HG03469 (cell line): ENCODE data around the gene AQP7.
"Not testable (repeated sequence)": the region's sequence is repeated elsewhere in the genome, so short reads cannot be mapped to it uniquely, and the experiment has no call there.

Experiments
- ATAC-seq: cut with Tn5 transposase; IDR thresholded peaks from one replicate; pipeline ENCODE4 v1.9.1; 2021; ENCODE audit warnings: mild to moderate bottlenecking, moderate library complexity, moderate number of reproducible peaks; ENCODE audit not compliant: unreplicated experiment

Gene AQP7

GRCh38 chr9:33399047-33399446 is 3.3 kb downstream of the AQP7 start:
- ATAC-seq: not testable (repeated sequence)

GRCh38 chr9:33397801-33398200 is 4.6 kb downstream of the AQP7 start:
- not testable (repeated sequence) for ATAC-seq

- not testable (repeated sequence) for ATAC-seq
Observed at GRCh38 chr9:33395159-33395879, 7.0 kb downstream of the AQP7 start.

GRCh38 chr9:33393986-33394385 is 8.4 kb downstream of the AQP7 start:
- not testable (repeated sequence) for ATAC-seq

- no peak for ATAC-seq
Observed at GRCh38 chr9:33393581-33393980, 8.8 kb downstream of the AQP7 start.

- not testable (repeated sequence) for ATAC-seq
Observed at GRCh38 chr9:33392591-33393021, 9.8 kb downstream of the AQP7 start.

- not testable (repeated sequence) for ATAC-seq
Observed at GRCh38 chr9:33391111-33391771, 11.1 kb downstream of the AQP7 start.

- no peak for ATAC-seq
Observed at GRCh38 chr9:33388110-33388994, 14.0 kb downstream of the AQP7 start.

GRCh38 chr9:33386998-33387397 is 15.4 kb downstream of the AQP7 start:
- not testable (repeated sequence) for ATAC-seq

- not testable (repeated sequence) for ATAC-seq
Observed at GRCh38 chr9:33386641-33386996, 15.7 kb downstream of the AQP7 start.

GRCh38 chr9:33385979-33386640 is 16.3 kb downstream of the AQP7 start:
- not testable (repeated sequence) for ATAC-seq

GRCh38 chr9:33385536-33385935 is 16.8 kb downstream of the AQP7 start:
- not testable (repeated sequence) for ATAC-seq

- ATAC-seq: not testable (repeated sequence)
Observed at GRCh38 chr9:33383396-33383795, 19.0 kb downstream of the AQP7 start.

- ATAC-seq: not testable (repeated sequence)
Observed at GRCh38 chr9:33382397-33382796, 20.0 kb downstream of the AQP7 start.

- no peak for ATAC-seq
Observed at GRCh38 chr9:33381231-33381791, 21.1 kb downstream of the AQP7 start.

- no peak for ATAC-seq
Observed at GRCh38 chr9:33380390-33381094, 21.8 kb downstream of the AQP7 start.

GRCh38 chr9:33379666-33380389 is 22.5 kb downstream of the AQP7 start:
- ATAC-seq: no peak

GRCh38 chr9:33378121-33378795 is 24.1 kb downstream of the AQP7 start:
- no peak for ATAC-seq
